GM12873 (cell line): ENCODE measurements around the gene KIF13A.

Experiments used
- TF ChIP-seq, protein P1 (sequence below): IDR thresholded peaks from 2 replicates; pipeline ENCODE4 v1.5.1; 2012; ENCODE audit warnings: low read depth, mild to moderate bottlenecking, moderate library complexity, low read length, control low read depth; ENCODE audit not compliant: insufficient read depth; ENCODE audit errors: missing control alignments

The KIF13A gene

DNA sequence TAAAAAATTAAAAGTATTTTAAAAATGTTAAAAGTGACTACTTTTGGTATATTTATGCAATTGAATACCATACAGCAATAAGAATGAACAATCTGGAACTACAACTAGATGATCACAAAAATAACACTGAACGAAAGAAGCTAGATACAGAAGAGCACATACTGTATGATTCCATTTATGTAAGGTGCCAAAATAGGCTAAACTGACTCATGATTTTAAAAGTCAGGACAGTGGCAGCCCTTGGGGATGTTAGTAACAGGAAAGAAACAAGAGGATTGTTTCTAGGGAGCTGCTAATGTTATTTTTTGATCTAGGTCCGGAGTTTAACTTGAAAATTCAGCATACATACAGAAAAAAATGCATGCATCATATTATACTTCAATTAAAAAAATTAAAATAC is 42.3 kb downstream of the KIF13A start:
- TF ChIP-seq, protein P1, sequence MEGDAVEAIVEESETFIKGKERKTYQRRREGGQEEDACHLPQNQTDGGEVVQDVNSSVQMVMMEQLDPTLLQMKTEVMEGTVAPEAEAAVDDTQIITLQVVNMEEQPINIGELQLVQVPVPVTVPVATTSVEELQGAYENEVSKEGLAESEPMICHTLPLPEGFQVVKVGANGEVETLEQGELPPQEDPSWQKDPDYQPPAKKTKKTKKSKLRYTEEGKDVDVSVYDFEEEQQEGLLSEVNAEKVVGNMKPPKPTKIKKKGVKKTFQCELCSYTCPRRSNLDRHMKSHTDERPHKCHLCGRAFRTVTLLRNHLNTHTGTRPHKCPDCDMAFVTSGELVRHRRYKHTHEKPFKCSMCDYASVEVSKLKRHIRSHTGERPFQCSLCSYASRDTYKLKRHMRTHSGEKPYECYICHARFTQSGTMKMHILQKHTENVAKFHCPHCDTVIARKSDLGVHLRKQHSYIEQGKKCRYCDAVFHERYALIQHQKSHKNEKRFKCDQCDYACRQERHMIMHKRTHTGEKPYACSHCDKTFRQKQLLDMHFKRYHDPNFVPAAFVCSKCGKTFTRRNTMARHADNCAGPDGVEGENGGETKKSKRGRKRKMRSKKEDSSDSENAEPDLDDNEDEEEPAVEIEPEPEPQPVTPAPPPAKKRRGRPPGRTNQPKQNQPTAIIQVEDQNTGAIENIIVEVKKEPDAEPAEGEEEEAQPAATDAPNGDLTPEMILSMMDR = no peak

DNA sequence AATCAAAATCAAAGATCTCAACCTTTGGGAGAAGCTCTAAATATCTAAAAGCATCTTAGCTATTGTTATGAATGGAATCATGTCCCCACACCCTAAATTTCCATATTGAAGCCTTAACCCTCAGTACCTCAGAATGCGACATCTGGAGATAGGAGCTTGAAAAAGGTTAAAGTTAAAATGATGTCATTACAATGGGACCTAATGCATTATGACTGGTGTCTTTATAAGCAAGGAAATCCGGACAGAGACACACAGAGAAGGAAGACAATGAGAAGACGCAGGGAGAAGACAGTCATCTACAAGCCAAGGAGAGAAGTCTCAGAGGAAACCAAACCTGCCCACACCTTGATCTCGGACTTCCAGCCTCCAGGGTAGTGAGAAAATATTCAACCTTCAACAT is 46.1 kb downstream of the KIF13A start:
- TF ChIP-seq, protein P1 = no peak

DNA sequence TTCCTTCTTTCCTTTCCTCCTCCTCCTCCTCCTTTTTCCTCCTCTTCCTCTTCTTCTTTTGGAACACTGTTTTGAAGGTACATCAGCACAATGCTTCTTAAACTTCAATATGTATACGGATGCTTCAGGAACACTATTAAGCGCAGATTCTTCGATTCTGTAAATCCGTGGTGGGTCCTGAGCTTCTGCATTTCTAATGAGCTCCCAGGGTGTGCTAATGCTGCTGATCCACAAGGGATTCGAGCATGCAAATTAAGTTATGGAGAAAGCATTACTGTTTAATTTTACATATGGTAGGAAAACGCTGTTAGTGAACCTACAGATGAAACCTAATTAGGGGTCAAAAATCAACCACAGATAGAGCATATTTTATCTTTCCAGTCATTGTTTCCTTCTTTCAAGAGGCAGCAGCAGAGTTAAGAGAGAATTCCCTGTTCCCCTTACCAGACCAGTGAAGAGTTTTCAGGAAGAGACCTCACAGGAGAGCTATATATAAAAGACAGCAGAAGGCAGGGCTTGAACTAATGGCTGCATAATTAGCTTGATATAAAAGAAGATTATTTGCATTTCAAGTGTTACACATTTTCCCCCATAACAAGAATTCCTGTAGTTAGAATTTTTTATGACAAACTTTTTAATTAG is 47.2 kb downstream of the KIF13A start:
- TF ChIP-seq, protein P1 = no peak

DNA sequence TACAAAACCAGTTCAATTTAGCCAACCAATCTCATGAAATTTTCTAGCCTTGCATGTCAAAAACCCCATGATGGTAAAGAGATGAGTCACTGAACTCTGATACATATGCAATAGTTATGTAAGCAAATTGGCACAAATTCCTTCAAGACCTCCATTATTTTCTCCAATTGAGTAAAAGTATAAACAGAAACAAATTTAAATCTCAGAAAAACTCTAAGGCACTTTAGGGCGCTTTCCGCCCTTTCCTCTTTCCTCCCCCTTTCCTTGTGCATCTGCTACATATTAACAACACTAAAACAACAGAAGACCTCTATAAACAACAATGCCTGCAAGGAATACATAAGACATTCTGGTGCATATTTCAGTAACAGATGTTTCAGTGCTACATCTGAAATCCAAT is 48.5 kb downstream of the KIF13A start:
- TF ChIP-seq, protein P1 = no peak

DNA sequence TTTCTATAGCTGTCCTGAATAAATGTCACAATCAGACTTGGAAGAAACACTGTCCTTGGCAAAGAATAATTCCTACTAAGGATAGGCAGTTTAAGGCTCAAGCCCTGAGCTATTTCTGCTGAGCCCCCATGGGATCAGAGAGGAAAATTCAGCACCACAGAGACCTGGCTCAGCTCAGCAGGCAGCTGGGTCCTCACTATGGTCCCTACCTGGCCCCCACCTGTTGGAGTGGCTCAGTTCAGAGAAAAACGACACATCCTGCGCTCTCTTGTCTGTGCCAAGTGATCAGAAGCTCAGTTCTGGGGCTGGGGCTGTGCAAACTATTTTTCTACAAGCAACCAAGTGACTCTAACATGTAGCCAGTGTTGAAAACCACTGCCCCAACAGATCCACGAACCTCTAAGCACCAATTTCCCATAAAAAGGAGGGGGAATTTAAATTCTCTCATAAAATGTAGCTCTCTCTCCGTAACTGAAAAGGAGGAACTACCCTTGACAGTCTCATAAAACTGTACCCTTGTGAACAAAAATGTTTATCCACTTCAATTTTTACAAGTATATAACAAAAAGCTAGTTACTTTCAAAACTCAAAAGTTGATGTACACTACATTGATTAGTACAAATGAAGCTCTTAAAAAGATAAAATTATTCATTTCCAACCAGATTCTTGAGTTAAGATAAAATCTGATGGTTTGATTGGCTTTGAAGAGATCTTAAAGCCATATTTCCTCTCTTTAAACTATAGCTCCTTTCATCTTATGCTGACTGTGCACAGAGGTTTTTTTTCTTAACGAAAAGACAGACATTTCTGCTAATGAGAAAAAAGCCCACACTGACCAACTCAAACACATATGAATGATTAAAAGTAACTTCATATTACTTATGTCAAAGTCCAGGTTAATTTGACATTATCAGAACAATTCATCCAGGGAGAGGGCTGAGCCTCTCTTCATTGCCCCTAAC is 52.0 kb downstream of the KIF13A start:
- TF ChIP-seq, protein P1 = no peak

DNA sequence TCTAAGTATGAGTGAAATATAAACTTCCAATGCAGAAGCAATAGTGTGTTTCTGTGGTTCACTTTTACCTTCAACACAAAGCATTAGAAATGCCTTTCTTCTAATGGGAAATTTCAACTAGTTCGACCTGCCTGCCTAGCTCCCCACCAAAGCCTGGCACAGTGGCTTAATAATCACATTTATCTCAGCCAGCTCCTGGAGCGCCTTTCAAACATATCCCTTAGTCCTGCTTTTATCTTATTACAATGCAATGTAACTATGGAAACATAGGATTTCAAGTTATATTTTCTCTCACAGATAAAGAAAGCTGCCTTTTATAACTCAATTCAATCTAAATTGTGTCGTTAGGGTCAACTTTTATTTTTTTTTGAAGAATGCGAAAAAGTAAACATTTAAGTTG is 53.7 kb downstream of the KIF13A start:
- TF ChIP-seq, protein P1 = no peak

DNA sequence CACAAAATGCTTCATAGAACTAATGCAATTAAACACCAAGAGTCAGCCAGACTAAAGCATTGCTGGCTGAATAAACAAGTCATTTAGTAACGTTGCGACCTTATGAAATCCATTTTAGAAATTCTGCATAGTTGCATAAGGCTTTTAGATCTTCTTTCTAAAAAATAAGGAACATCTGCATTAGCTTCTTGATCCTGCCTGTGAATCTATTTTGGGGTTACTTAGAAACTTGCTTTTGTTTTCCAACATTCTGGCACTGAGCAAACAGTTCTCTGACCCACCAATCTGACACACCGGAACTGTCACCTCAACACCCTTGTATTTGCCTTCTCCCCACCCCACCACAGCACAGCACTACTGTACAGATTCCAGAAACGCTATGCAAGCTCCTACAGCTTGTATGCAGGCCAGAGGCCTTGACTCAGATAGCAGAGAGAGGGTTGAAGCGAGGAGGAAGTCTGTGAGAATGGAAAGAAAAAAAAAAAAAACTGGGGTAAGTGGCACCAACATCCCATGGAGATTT is 55.0 kb downstream of the KIF13A start:
- TF ChIP-seq, protein P1 = no peak
